Measurements from ENCODE around the gene ANKRD52. TPM values are rescaled to one million over a fixed set of nuclear protein-coding genes. Genes with fewer than 3 reads are reported as not detected.

The ANKRD52 gene
- total and polyA plus RNA-seq, 2 of the 8 experiments (the other 6 are each of a cell fraction or from before 2014, with no cell fraction given), result 14.0 to 36.3 TPM

DNA sequence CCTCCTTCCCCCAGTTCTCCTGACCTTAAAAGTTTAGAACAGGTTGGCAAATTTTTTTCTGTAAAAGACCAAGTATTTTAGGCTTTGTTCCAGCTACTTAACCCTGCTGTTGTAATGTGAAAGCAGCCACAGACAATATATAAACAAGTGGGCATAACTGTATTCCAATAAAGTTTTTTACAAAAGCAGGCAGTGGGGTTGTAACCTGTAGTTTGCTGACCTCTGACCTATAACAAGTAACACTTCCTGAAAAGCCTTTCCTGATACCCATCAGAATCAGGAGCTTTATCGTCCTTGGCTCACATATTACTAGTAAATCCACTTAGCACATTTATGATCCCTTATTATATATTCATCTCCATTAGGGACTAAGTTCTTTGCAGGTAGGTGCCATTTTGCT is 55.8 kb downstream of the ANKRD52 start:
- Histone ChIP-seq H4K5ac (ENCODE audit: insufficient read length, low read depth, low read length) (no peak overlapping the region), H4K8ac (ENCODE audit: extremely low read depth, insufficient read depth, low read length) (no peak overlapping the region), H2BK5ac (ENCODE audit: low read depth, low read length) (no peak overlapping the region), H3K4me1 (replicated peaks in 1 of 4; ENCODE audit: control insufficient read depth in 3 of 4, insufficient read depth in 4 of 4, low read length in 3 of 4) (no peaks in the 10 kb centered on the region), H3K79me1 (ENCODE audit: low read depth, low read length) (no peaks in the 10 kb centered on the region), H2AFZ (ENCODE audit: low read length) (no peak overlapping the region), H3K27me3 (replicated peaks in 1 of 4; ENCODE audit: control insufficient read depth in 3 of 4, extremely low read depth in 1 of 4, insufficient read depth in 3 of 4, low read length in 3 of 4) (no peaks in the 10 kb centered on the region), H2AK5ac (ENCODE audit: low read depth, low read length) (no peak overlapping the region), H4K20me1 (replicated peaks in 1 of 2; ENCODE audit: control insufficient read depth in 1 of 2, insufficient read depth in 2 of 2, low read length in 2 of 2) (no peaks in the 10 kb centered on the region), H3K56ac (replicated peaks; ENCODE audit: insufficient read length, low read depth, low read length) (no peak overlapping the region), H3K4me2 (ENCODE audit: insufficient read depth in 1 of 2, low read depth in 2 of 2, low read length in 2 of 2) (no peak overlapping the region), H3K79me2 (ENCODE audit: control insufficient read depth in 1 of 2, insufficient read depth in 2 of 2, low read length in 2 of 2) (no peaks in the 10 kb centered on the region), H3K4me3 (ENCODE audit: extremely low read depth in 1 of 4, insufficient read depth in 2 of 4, low read depth in 3 of 4, low read length in 4 of 4) (no peak overlapping the region), H2BK12ac (ENCODE audit: low read depth, low read length) (no peak overlapping the region), H2BK20ac (ENCODE audit: low read length) (no peak overlapping the region), H3K9me3 (ENCODE audit: insufficient read depth in 2 of 2, low read depth in 1 of 2, low read length in 1 of 2) (no peaks in the 10 kb centered on the region), H3K36me3 (ENCODE audit: control insufficient read depth in 2 of 4, insufficient read depth in 4 of 4, low read length in 3 of 4) (peaks cover 8 to 27% (median 17%) of the 10 kb centered on the region in 4 experiments), H2BK120ac (replicated peaks; ENCODE audit: low read depth, low read length) (no peak overlapping the region), H3K27ac (ENCODE audit: low read depth, low read length) (no peak overlapping the region), H3K23ac (ENCODE audit: insufficient read length) (no peak overlapping the region), H3K23me2 (ENCODE audit: low read depth, low read length) (no peaks in the 10 kb centered on the region), H2BK15ac (ENCODE audit: low read length) (no peak overlapping the region), H3K9ac (replicated peaks in 1 of 4; ENCODE audit: extremely low read depth in 1 of 4, low read depth in 3 of 4, low read length in 3 of 4) (no peak overlapping the region), H4K91ac (replicated peaks; ENCODE audit: insufficient read length, low read length) (no peak overlapping the region), H3K18ac (ENCODE audit: extremely low read depth, low read length) (no peak overlapping the region), H3K14ac (ENCODE audit: insufficient read length) (no peak overlapping the region), H3K4ac (replicated peaks; ENCODE audit: insufficient read length, low read depth, low read length) (no peak overlapping the region)
- 87% methylated on average over 1 of the region's 1 CpG; no CpG with 5 or more reads in 1 of the 2 experiments for WGBS, 2 experiments (ENCODE audit: extremely low coverage in 1 of 2, insufficient coverage in 1 of 2, insufficient read length in 1 of 2, insufficient replicate concordance in 2 of 2, low coverage in 1 of 2, low lambda C conversion rate in 2 of 2, missing lambda C conversion rate in 1 of 2)
- TF ChIP-seq SP1 (IDR thresholded peaks at IDR 0.05; ENCODE audit: low read depth, low read length) (no peak), POLR2AphosphoS5 (IDR thresholded peaks at IDR 0.05; ENCODE audit: low read depth, low read length) (no peak), SP2 (IDR thresholded peaks at IDR 0.05; ENCODE audit: low read length) (no peak), SUZ12 (IDR thresholded peaks at IDR 0.05; ENCODE audit: low read length) (no peak), GTF2F1 (IDR thresholded peaks at IDR 0.05; ENCODE audit: borderline replicate concordance, low read depth, low read length) (no peak), TEAD4 (IDR thresholded peaks at IDR 0.05; ENCODE audit: low read depth, low read length) (no peak), SAP30 (IDR thresholded peaks at IDR 0.05; ENCODE audit: insufficient read depth, insufficient replicate concordance, low read length) (no peak)
- FAIRE-seq, result no peak
- CTCF ChIA-PET (ENCODE audit: partially characterized antibody), result interaction anchor here (1.1 to 12.3 kb wide), 5 partner anchors 12 to 47 kb away, joined by 3 to 111 read pairs (median 3); partner anchors contain the start of genes RNF41 and SMARCC2
- DNase-seq (ENCODE audit: low read depth in 1 of 2, low spot score in 2 of 2), result no peak
- POLR2A ChIA-PET (ENCODE audit: partially characterized antibody), result interaction anchor here (0.9 to 17.4 kb wide), 11 partner anchors 11 to 98 kb away, joined by 3 to 203 read pairs (median 5); partner anchors contain the start of genes PA2G4, RNF41 and SMARCC2

Data from H1 (cell line).